ENCODE results near the gene GAL3ST2.
"Not testable (repeated sequence)": the region's sequence is repeated elsewhere in the genome, so short reads cannot be mapped to it uniquely, and the experiment has no call there.

The GAL3ST2 gene

GRCh38 chr2:241748468-241749256 lies 28.0 kb upstream of the GAL3ST2 start:
- DNase-seq (ENCODE audit: low spot score): no peak

GRCh38 chr2:241750076-241750840 lies 26.4 kb upstream of the GAL3ST2 start:
- no peak for DNase-seq (ENCODE audit: low spot score)

GRCh38 chr2:241751152-241751551 lies 25.5 kb upstream of the GAL3ST2 start:
- DNase-seq (ENCODE audit: low spot score): no peak

DNA sequence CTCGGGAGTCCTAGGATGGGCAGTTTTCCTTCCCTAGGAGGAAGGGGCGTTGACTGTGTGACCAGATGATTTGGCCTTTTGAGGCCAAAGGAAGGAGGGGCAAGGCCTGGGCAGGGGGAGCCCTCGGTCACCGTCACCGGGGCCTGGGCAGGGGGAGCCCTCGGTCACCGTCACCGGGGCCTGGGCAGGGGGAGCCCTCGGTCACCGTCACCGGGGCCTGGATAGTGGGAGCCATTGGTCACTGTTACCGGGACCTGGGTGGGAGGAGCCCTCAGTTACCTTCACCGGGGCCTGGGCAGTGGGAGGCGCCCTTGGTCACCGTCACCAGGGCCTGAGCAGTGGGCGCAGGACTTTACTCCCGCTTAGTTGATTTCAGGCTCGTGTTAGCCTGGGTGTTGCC lies 24.8 kb upstream of the GAL3ST2 start:
- no peak for DNase-seq (ENCODE audit: low spot score)

DNA sequence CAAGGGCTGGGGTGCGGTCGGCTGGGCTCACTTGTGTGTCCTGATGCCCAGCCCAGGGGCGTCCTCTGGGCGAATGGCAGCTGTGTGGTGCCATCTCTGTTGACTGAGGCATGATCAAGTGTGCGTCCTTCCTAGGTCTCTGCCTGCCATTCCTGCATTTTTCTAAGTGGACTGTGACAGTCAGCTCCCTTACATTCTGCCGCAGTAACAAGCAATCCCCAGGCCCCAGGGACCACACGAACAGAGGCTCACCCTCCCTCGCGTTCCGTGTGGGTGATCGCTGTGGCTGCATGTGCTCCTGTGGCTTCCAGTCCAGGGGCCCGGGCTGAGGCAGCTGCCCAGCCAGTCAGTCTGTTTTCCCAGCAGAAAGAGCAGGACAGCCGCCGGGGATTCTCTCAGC lies 24.4 kb upstream of the GAL3ST2 start:
- no peak for DNase-seq (ENCODE audit: low spot score)

GRCh38 chr2:241752689-241753276 lies 23.8 kb upstream of the GAL3ST2 start:
- DNase-seq (ENCODE audit: low spot score): no peak

DNA sequence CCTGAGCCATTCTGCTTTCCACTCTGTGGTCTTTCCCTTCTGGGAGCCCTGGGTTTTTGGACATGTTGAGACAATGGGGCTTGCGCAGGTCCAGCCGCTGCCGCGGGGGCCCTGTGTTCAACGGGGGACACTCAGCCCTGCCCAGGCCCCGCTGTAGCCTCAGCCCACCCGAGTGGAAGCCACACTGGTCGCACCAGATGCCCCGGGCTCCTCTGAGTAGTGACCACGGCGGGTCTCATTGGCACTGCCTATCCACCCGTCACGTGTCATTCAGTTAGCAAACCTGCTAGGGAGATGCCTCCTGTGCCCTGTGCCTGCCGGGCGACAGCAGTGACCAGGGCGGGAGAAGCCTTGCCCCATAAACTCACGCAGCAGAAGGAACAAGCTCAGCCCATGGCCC lies 23.1 kb upstream of the GAL3ST2 start:
- DNase-seq (ENCODE audit: low spot score): no peak

GRCh38 chr2:241754042-241754441 lies 22.6 kb upstream of the GAL3ST2 start:
- DNase-seq (ENCODE audit: low spot score): no peak

DNA sequence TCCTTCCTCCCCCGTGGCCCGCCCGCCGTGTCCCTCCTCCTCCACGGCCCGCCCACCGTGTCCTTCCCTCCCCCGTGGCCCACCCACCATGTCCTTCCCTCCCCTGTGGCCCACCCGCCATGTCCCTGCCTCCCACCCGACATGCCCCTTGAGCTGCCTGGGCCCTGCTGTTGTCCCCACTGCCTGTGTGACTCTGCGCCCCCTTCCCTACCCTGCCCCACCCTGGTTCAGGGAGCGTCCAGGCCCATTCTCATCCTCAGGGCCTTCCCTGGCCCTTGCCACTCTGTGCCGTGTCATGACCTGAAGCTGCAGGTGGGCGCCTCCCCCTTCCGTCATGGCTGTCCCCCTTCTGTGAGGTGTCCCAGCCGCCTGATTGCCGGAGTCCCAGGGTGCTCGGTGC lies 21.5 kb upstream of the GAL3ST2 start:
- no peak for DNase-seq (ENCODE audit: low spot score)

GRCh38 chr2:241755777-241756176 lies 20.8 kb upstream of the GAL3ST2 start:
- no peak for DNase-seq (ENCODE audit: low spot score)

DNA sequence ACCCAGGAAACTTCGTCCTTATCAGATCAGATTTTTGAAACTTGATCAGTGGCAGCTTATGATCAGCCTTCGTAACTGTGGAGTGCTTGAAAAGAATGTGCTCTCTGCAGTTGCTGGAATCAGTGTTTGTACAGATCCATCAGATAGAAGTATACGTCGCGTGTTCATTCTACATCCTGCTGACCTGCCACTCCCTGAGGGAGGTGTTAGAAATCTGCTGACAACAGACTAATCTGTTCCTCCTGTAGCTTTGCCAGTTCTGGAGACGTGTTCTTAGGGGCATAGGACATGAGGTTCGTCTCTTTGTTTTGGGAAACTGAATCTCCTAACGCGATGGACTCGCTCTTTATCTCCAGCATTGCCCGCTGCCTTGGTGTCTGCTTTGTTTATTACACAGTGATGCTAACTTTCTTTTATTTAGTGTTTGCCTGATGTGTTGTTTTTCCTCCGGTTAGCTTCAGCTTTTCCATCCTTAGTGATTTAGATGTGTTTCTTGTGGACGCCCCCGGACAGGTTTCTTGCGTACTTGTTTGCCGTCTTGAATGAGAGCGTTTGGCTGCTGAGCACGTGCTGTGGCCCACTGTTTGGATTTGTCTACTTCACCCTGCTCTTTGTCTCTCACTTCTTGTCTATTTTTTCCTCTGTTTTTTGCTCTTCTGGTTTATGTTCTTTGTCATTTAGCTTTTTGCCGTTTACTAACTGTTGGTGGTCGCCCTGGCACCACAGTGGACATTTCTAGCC lies 17.4 kb upstream of the GAL3ST2 start:
- no peak for DNase-seq (ENCODE audit: low spot score)

DNA sequence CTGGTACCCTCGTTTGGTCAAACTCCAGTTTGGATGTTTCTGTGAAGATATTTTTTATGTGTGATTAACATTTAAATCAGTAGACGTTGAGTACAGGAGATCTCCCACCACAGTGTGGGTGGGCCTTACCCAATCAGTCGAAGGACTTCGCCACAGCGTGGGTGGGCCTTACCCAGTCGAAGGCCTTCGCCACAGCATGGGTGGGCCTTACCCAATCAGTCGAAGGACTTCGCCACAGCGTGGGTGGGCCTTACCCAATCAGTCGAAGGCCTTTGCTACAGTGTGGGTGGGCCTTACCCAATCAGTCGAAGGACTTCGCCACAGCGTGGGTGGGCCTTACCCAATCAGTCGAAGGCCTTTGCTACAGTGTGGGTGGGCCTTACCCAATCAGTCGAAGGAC lies 16.7 kb upstream of the GAL3ST2 start:
- DNase-seq (ENCODE audit: low spot score): not testable (repeated sequence)

GRCh38 chr2:241760301-241760771 lies 16.3 kb upstream of the GAL3ST2 start:
- DNase-seq (ENCODE audit: low spot score): no peak

- no peak for DNase-seq (ENCODE audit: low spot score)
Measured at GRCh38 chr2:241762321-241762932, 14.2 kb upstream of the GAL3ST2 start.

- DNase-seq (ENCODE audit: low spot score): no peak
Measured at GRCh38 chr2:241762933-241763369, 13.7 kb upstream of the GAL3ST2 start.

DNA sequence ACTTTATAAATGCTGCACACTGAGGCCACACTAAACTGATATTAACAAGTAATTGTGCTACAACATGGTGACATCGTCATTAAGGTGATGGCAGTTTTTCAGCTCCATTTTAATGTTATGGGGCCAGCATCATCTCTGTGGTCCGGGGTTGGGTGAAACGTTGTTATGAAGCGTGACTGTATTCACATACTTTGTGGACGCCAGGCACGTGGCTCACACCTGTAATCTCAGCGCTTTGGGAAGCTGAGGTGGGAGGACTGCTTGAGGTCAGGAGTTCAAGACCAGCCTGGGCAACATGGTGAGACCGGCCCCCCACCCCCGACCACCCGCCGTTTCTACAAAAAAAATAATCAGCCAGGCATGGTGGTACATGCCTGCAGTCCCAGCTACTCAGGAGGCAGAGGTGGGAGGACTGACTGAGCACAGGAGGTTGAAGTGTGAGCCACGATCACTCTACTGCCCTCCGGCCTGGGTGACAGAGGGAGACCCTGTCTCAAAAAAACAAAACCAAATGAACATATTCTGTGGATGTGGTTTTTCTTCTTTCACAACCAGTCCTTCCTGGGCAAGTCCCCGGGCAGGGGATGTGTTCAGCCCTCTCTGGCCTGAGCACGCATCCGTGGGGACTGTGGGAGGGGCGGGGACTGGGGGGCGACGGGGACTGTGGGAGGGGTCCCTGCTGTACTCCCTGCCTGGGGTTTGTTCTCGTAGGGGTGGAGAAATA lies 12.9 kb upstream of the GAL3ST2 start:
- DNase-seq (ENCODE audit: low spot score): no peak

GRCh38 chr2:241764275-241765241 lies 12.1 kb upstream of the GAL3ST2 start:
- no peak for DNase-seq (ENCODE audit: low spot score)

- no peak for DNase-seq (ENCODE audit: low spot score)
Measured at GRCh38 chr2:241767464-241768250, 9.0 kb upstream of the GAL3ST2 start.

DNA sequence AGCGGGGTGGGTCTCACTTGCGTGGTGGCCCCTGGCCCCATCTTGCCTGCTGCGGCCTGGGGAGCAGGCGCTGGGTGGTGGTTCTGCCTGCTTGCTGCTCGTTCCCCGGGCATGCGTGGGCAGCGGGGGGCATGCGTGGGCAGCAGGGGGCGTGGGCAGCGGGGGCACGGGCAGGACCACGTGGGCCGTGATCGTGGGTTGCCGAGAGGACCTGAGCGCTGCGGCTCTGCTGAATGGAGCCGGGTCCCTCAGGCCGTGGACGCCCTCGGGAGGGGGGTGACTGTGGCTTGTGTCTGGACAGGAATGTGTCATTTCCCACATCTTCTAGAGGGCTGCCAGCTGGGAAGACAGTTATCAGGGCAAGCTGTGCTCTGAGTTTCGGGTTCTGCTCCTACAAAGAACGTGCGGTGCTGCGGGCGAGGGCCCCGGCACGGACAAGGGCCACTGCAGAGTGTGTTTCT lies 8.3 kb upstream of the GAL3ST2 start:
- peak; percentile 5 for DNase-seq (ENCODE audit: low spot score)
